ENCODE results near the gene IGSF9B.
"Not testable (repeated sequence)": the region's sequence is repeated elsewhere in the genome, so short reads cannot be mapped to it uniquely, and the experiment has no call there.

Gene IGSF9B

DNA sequence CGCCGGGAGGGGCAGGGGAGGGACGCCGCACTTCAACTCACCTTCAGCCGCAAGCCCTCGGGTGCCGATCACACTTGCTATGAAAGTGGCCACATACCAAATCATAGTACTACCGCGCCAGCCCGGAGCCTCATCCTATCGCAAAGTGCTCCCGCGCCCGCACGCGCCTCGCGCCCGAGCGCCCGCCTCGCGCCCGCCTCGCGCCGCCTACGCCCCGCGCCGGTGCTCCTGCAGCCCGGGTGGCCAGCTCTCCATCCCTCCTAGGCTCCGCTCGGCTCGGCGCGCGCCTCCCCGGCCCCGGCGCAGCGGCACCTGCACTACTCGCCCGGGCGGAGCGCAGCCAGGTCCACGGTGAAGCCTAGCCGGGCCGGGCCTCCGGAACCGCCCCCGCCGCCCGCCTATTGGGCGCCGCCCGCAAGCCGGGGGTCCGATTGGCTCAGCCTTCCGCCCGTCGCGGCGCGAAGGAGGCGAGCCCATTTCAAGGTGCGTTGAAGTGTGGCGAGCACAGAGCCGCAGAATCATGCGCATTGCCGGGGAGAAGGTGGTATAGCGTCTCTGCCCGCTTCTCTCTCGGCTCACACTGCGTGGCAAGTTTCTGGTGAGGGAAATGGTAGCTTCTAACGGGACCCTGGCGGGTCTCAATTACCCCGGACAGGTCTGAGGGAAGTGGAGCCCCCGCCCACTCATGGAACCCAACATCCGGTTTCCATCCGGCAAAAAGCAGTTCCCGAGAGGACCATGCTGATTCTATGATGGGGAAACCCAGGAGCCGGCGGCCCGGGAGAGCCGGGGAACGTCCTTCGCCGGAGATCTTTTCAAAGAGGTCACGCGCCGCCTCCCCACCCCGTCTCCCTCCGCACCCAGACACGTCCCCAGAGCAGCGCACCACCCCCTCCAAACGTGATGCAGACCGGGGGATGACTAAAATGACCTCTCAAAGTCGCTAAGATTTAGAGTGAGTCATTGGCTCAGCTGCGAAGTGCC is at the start of gene IGSF9B:
IGSF9B (minus strand) TSS at position 319 of the 984 bp plus-strand sequence; CDS start at position 105, 214 bp downstream.
- DNase-seq (ENCODE audit: low read depth): peak; percentile 91

DNA sequence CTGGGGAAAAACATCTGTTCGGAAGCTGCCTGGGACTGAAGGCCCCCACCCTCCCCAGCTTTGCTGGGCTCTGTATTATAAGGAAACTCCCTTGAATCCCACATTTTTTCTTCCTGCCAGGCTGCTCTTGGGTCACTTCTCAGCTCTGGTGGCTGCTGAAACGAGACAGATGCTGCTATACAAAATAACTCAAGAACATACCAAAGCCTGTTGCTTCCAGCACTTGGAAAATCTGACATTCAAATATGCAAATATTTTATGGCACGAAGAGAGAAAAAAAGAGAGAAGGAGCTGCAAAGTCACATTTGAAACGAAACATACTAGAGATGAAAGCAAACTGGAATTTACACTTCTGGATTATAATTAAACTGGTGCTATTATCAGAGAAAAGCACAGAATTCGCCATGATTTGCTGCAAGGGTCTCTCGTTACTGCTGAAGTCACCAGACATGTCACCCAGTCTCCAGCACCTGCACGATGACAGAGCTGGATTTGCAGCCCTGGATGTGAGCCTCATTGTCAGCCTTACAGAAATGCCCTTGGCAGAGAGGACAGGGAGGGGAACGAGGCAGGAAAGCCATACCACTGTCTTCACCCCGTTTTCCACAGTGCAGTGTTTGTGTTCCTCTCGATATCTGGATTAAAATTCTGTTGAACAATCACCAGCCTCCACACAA is 47.9 kb upstream of the IGSF9B start:
- DNase-seq (ENCODE audit: low read depth): no peak

DNA sequence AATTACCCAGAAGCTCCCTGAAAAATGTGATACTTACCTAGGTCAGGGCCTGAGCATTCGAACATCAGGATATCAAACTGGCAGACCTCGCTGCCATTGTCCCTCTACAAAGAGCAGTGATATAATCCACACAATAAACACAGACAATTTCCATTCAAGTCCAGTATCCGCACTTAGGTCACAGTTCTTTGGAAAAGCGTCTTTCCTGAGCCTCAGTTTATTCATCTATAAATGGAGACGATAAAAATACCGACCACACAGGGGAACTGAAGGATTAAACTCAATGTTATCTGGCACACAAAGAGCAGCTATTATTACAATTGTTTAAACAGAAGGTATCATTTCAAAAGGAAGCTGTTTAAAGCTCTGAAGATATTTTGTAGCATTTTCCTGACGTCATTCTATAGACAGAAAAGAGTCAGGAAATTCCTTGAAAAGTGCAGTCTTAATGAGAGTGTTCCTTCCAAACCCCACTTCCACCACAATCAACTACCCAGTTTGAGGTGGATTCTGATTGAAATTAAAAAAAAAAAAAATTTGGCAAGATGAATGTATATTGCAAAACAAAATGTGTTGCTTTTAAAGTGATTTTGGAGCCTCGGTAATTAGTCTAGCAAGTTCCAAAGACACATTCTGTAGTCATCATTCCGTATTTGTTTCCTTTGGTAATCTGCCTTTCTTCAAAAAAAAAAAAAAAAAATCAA is 47.2 kb upstream of the IGSF9B start:
- DNase-seq (ENCODE audit: low read depth): no peak

DNA sequence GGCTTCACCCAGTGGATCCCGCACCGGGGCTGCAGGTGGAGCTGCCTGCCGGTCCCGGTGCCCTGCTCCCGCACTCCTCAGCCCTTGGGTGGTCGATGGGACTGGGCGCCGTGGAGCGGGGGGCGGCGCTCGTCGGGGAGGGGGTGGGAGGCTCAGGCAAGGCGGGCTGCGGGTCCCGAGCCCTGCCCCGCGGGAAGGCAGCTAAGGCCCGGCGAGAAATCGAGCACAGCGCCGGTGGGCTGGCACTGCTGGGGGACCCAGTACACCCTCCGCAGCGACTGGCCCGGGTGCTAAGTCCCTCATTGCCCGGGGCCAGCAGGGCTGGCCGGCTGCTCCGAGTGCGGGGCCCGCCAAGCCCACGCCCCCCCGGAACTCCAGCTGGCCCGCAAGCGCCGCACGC is 46.1 kb upstream of the IGSF9B start:
- DNase-seq (ENCODE audit: low read depth): not testable (repeated sequence)

GRCh38 chr11:134002338-134002737 is 45.6 kb upstream of the IGSF9B start:
- not testable (repeated sequence) for DNase-seq (ENCODE audit: low read depth)

GRCh38 chr11:134001596-134001995 is 44.8 kb upstream of the IGSF9B start:
- DNase-seq (ENCODE audit: low read depth): no peak

DNA sequence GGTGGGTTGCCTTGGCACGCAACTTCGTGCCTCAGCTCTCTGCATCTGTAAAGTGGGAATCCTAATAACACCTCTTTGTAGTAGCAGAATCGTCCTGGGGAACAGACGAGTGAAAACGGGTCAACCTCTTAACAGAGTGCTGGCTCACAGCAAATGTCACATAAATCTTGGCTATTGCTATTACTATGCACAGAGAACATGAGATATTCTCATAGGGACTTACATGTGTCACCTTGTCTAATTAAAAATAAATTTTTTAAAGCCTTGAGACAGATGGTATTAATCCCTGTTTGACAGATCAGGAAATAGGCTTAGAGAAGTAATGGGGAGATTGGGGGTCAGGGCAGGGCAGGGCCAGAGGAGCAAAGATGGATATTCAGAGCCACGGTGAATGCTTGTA is 44.3 kb upstream of the IGSF9B start:
- DNase-seq (ENCODE audit: low read depth): no peak

DNA sequence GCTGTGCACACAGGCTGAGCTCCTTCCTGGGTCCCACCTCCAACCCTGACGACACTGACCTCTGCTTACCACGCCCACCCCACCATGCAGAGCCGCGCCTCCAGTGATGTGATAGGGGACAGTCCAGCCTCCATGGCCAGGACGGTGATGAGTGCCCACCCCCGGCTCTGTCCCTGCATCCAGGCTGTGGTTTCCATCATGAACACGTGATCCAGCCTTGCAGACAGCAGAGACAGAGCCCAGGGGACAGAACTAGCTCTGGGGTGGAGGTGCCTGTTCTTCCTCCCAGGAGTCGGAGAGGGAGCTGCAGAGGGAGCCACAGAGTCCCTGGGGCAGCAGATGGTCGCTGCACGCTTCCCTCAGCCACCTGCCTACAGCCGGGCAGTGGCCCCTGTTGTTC is 42.6 kb upstream of the IGSF9B start:
- no peak for DNase-seq (ENCODE audit: low read depth)

DNA sequence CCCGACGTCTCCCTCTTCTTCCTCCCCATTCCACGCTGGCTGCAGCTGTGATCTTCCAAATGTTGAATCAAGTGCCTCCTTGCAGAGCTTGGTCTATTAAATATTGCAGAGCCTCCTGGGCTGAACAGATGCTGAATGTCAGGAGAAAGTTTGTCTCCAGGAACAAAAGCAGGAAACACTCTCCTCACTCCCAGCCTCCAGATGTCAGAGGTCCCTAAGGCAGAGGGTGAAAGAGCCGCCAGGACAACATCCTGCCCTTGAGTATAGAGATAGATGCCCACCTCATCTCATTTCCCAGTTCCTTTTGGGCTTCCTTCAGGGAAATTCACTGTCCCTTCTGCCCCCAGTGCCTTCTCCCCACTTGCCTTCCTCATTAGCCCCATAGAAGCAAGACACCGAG is 40.8 kb upstream of the IGSF9B start:
- no peak for DNase-seq (ENCODE audit: low read depth)

DNA sequence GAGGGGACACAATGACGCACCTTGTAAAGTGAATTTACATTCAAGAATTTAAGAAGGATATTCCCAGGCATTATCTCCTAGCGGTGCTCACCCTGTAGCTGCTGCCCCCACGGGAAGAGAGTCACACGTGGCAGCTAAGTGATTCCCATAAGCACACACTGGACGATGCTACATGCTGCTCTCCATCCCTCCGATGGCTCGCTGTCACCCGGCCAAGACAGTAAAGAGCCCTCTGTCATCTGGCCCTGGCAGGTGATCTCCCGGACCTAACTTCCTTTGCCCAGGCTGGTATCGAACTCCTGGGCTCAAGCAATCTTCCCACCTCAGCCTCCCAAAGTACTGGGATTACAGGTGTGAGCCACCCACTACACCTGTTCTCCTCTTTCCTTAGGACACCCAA is 39.9 kb upstream of the IGSF9B start:
- no peak for DNase-seq (ENCODE audit: low read depth)

GRCh38 chr11:133995066-133995465 is 38.3 kb upstream of the IGSF9B start:
- DNase-seq (ENCODE audit: low read depth): no peak

- DNase-seq (ENCODE audit: low read depth): no peak
These were observed 37.2 kb upstream of the IGSF9B start for GRCh38 chr11:133993921-133994320.

- DNase-seq (ENCODE audit: low read depth): no peak
These were observed 36.3 kb upstream of the IGSF9B start for GRCh38 chr11:133993107-133993506.

DNA sequence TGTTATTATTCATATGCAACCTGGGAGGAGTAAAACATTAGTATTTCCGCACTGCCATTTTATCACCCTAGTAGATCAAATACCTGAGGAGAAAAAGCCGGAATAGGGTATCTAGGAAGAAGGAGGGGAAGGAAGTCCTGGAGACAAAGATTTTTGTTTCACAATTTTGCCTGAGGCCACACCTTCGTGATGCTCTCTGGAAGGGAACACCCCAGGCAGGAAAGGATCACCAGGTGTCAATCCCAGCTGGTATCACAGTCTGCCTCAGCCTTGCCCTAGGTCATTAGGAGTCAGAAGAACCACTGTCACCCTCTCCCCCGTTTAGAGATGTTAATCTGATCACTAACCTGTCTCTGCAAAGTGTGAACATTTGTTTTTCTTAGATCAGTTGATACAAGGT is 35.4 kb upstream of the IGSF9B start:
- no peak for DNase-seq (ENCODE audit: low read depth)

- DNase-seq (ENCODE audit: low read depth): no peak
These were observed 34.3 kb upstream of the IGSF9B start for GRCh38 chr11:133991101-133991500.

- no peak for DNase-seq (ENCODE audit: low read depth)
These were observed 33.7 kb upstream of the IGSF9B start for GRCh38 chr11:133990501-133990900.

DNA sequence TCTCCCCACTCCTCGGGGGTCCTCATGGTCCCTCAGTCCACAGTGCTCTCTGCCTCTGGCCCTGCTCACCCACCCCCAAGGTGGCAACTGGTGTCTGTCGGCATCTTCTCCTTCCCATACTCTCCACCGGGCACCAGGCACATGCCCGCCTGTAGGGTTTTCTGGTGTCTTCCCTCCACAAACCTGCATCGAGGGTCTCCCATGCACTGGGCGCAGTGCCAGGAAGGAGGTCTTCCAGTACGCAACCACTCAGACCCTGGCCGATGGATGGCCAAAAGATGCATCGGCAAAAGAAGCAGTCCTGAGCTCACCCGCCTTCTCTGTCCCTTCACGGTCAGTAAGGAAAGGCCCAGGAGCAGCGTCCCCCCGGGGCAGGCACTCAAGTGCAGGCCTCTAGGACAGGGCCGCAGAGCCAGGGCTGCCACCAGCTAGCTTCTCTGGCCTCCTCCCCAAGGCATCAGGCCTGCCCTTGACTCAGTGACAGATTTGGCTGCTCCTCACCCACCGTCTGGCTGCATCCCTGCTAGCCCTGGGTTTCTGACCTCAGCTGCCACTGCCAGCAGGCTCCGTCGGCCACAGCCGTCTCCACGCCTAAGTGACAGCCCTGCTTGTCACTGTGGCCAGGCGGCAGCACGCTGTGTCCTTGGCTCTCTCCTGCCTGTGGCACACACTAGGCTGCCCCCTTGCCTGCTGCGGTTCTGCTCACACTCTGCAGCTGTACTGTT is 32.1 kb upstream of the IGSF9B start:
- no peak for DNase-seq (ENCODE audit: low read depth)

DNA sequence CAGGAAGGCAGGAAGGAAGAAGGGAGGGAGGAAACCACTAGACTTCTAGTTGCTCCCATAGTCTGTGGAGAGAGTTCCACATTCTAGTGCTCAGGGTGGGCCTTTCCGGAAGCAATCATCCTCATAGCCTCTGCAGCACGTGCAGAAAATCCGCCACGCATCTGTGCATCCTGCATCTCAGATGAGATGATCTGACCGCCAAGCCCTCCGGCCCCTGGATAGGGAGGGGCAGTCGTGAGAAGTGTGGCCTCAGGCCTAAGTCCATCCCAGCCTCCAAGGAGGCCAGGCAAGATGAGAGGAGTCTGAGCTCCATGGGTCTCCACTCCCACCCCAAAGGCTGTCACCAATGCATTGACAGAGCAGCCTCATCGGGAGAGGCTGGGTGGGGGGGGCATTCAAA is 30.4 kb upstream of the IGSF9B start:
- DNase-seq (ENCODE audit: low read depth): no peak

DNA sequence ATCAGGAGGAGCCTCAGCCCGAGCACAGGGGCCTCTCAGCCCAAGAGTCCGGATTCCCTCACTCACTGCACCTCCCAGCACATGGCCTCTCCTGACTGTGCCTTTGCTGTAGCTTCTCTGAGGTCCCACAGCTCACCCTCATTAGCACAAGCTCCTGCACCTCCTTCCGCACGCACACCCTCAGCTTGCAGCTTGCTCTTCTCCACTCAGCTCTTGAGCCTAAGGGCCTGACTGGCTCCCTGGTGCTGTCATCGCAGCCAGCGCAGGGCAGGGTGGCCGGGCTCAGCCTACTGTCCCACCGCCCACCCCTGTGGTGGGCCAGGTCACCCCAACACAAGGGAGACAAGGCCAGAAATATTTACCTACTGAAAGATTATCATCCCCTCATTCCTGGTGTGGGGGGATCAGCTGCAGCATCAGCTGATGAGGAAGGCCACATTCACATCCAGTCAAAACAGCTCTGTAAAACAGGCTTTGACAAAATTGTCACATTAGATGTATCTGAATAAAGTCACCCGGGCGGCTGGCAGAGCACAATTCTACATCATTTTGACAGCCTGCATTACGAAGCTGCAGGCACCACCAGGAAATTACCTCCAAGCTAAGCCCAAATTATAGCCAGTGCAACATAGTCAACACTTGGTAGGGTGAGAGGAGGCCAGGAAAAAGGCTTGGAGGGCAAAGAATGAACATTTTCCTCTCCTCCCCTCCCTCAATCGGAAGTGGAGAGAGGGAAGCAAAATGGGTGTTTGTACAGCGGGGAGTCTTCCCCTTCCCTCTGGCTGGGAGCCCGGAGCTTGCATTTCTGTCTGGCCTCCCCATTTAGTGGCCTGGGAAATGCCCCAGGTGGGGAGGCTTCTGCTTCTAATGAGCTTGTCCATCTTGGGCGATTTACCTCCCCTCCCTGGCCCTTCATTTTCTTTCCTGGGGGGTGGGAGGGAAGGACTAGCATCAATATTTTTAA is 29.5 kb upstream of the IGSF9B start:
- DNase-seq (ENCODE audit: low read depth): no peak

- DNase-seq (ENCODE audit: low read depth): no peak
These were observed 28.1 kb upstream of the IGSF9B start for GRCh38 chr11:133984828-133985227.

All from stimulated activated CD4-positive, alpha-beta T cell treated with anti-CD3 and anti-CD28 coated beads, Interleukin-2, amount 100 ng/mL, for 4 hours (primary cell).